ENCODE data around the gene PSMD12.
A peak's percentile ranks its signal among the peaks of the same experiment; 100 is the strongest.
"Not testable (repeated sequence)": the region's sequence is repeated elsewhere in the genome, so short reads cannot be mapped to it uniquely, and the experiment has no call there.

Gene PSMD12

GRCh38 chr17:67388536-67388935, 22.2 kb upstream of the PSMD12 start:
- DNase-seq (ENCODE audit: extremely low read depth in 1 of 2, low read depth in 1 of 2): not testable (repeated sequence)

GRCh38 chr17:67386965-67387551, 20.7 kb upstream of the PSMD12 start:
- peak in 1 of 2 donors; percentile 46 for DNase-seq (ENCODE audit: extremely low read depth in 1 of 2, low read depth in 1 of 2)

DNA sequence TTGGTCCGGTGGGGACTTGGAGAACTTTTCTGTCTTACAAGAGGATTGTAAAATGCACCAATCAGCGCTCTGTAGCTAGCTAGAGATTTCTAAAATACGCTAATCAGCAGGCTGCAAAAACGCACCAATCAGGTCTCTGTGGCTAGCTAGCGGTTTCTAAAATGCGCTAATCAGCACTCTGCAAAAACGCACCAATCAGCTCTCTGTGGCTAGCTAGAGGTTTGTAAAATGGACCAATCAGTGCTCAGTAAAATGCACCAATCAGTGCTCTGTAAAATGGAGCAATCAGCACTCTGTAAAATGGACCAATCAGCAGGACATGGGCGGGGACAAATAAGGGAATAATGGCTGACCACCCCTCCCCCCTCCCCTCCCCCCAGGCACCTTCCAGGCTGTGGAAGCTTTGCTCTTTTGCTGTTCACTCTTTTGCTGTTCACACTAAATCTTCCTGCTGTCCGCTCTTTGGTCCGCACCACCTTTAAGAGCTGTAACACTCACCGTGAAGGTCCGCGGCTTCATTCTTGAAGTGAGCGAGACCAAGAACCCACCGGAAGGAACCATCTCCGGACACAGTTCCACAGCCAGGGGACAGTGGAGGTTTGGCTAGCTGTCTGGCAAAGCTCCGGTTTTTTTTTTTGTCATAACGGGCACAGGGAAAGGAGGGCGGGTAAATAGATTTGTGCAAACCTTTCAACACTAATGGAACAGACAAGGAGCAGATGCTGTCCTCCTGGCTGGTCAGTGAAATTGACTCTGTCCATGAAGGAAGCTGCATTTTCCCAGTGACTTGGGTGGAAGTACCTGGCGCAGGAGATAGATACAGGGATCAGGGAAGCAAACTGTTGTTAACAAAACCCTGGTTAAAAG, 19.0 kb upstream of the PSMD12 start:
- DNase-seq (ENCODE audit: extremely low read depth in 1 of 2, low read depth in 1 of 2): no peak

- no peak for DNase-seq (ENCODE audit: extremely low read depth in 1 of 2, low read depth in 1 of 2)
These were observed 15.5 kb upstream of the PSMD12 start for GRCh38 chr17:67381929-67382257.

- DNase-seq (ENCODE audit: extremely low read depth in 1 of 2, low read depth in 1 of 2): no peak
These were observed 12.9 kb upstream of the PSMD12 start for GRCh38 chr17:67379251-67379630.

DNA sequence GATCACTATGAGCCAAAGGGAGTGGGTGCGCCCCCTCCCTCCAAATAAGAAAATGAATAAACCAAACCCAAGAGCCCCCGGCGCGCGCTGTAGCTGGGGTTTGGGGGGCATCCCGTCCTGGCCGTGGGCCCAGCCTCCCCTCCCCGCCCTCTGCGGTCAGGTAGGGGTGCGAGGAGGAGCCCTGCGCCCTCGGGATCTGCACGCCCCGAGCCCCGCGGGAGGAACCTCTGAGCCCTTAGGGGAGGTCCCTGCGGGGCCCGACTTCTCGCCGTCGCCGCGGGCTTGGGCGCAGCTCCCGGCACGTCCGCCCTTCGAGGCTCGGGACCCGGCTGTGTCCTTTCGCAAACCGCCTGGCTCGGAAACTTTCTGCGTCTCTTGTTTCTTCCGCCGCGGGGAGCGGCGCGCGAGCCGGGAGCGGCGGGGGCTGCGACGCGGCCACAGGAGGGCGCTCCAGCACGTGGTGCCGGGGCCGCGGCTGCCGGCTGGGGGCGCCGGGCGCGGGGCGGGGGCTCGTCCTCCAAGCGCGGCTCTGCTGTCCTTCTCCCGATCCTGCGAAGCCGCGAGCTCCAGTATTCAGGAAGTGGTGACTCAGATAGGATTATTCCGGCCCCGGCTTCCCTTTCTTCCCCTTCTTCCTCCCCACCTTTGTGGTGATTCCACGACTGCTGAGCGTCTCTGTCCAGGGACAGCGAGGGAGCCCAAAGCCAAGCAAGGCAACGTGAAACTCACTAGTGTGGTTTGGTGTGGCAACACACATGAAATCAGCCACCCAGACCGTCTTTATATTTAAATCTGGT, 12.3 kb upstream of the PSMD12 start:
- DNase-seq (ENCODE audit: extremely low read depth in 1 of 2, low read depth in 1 of 2): peak; percentile 50 to 69

- DNase-seq (ENCODE audit: extremely low read depth in 1 of 2, low read depth in 1 of 2): peak in 1 of 2 donors; percentile 25
These were observed 11.4 kb upstream of the PSMD12 start for GRCh38 chr17:67377488-67378453.

GRCh38 chr17:67376737-67377487, 10.5 kb upstream of the PSMD12 start, which contains the start of gene PITPNC1:
Gene PITPNC1, plus strand, starts transcription at chr17:67377281.
- peak; percentile 75 to 76 for DNase-seq (ENCODE audit: extremely low read depth in 1 of 2, low read depth in 1 of 2)

DNA sequence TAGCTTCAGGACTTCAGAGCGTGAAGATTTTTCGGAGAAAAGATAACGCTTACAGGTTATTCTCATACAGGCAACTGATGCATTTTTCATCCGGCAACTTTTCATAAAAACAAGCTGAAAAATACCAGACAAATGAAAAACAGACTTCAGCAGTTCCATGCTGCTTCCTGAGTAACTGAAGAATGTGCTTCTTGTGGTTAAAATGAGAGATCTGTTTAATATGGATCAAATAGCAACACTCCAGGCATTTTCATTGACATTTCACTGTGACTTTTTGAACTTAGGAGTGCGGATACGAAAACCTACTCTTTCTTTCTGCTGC, 10.0 kb upstream of the PSMD12 start:
- no peak for DNase-seq (ENCODE audit: extremely low read depth in 1 of 2, low read depth in 1 of 2)

DNA sequence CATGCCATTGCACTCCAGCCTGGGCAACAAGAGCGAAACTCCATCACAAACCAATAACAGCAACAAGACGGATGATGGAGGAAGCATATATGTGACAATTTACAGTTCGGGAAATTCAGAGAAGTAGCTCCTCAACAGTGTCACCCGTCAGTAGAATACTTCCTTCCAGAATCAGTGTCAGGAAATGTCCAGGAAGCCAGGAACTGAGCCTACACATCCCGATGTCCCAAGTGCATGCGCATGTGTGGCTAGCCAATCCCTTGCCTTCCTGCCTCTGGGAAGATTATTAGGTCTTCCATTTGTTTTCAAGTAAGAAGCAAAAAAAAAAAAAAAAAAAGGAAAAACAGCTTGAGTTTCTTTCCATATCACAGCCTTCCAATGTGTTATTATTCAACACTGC, 9.3 kb upstream of the PSMD12 start:
- no peak for DNase-seq (ENCODE audit: extremely low read depth in 1 of 2, low read depth in 1 of 2)

- DNase-seq (ENCODE audit: extremely low read depth in 1 of 2, low read depth in 1 of 2): no peak
These were observed 8.7 kb upstream of the PSMD12 start for GRCh38 chr17:67375054-67375427.

DNA sequence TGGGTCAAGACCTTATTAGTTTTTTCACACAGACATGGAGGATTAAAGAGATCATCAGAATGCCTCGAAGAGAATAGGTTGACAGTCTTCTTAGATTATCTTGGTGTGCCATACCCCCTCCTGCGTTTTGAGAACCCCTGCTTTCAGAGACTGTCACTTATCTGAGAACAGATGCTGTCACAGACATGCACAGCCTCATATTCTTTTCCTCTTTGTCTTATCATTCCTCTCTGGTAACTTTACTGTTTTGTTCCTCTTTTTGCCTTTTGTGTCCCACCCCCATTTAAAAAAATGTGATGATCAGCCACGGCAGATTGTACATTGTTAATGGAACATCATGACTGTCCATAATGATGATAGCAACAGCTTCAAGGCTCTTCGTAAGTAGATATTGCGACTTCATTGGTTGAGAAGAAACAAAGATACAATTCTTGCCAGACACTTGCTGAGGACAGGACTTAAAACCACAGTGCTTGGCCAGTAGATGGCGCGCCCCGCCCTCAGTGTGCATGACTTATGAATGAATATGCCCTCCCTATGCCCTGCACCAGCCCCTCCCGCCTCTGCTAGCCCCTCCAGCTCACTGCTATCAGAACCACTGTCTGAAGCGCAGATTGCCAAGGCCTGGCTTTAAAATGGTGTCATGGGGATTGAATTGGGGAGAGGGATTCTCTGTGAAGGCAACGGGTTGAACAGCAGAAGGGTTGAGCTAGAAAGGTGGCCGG, 8.1 kb upstream of the PSMD12 start:
- DNase-seq (ENCODE audit: extremely low read depth in 1 of 2, low read depth in 1 of 2): peak; percentile 76 to 83

GRCh38 chr17:67372751-67373150, 6.4 kb upstream of the PSMD12 start:
- DNase-seq (ENCODE audit: extremely low read depth in 1 of 2, low read depth in 1 of 2): no peak

- no peak for DNase-seq (ENCODE audit: extremely low read depth in 1 of 2, low read depth in 1 of 2)
These were observed 3.3 kb upstream of the PSMD12 start for GRCh38 chr17:67369676-67370075.

GRCh38 chr17:67365738-67366192, 612 bp downstream of the PSMD12 start:
- no peak for DNase-seq (ENCODE audit: extremely low read depth in 1 of 2, low read depth in 1 of 2)

DNA sequence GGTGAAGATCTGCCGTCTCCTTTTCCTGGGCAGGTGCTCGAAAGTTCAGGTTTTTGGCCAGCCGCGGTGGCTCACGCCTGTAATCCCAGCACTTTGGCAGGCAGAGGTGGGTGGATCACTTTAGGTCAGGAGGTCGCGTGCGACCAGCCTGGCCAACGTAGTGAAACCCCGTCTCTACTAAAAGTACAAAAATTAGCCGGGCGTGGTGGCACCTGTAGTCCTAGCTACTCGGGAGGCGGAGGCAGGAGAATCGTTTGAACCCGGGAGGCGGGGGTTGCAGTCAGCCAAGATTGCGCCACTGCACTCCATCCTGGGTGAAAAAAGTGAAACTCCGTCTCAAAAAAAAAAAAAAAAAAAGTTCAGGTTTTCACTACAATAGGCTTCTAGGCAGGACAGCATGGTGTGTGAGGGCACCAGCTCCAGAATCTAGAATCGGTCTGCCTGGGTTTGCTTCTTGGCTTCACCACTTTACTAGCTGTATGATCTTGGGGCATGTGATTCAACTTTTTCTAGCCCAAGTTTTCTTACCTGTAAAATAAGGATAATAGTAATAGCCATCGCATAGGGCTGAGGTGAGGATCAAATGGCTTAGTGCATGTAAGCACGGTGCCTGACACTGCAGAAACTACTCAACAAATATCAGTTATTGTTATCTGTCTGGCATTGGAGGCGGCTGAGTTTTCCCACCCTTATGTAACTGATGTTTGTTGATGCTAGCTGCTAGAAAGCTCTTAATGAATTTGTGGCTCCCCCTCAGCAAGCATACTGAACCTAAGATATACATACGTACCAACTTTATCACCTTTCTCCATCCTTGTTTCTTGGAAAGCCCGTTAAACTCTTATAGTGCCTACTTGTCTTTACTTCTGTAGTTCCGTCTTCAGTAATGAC, 1.3 kb downstream of the PSMD12 start:
- DNase-seq (ENCODE audit: extremely low read depth in 1 of 2, low read depth in 1 of 2): no peak

DNA sequence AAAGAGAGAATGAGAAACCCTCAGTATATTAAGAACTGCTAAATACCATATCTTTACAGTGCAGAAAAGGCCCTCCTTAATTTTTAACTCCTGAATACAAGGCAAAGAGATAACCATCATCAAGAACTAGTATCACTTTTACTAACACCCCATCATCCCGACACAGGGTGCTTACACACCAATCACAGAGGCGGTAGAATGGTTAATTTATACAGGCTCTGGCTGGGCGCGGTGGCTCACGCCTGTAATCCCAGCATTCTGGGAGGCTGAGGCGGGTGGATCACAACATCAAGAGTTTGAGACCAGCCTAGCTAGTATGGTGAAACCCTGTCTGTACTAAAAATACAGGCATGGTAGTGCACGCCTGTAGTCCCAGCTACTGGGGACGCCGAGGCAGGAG, 4.2 kb downstream of the PSMD12 start:
- no peak for DNase-seq (ENCODE audit: extremely low read depth in 1 of 2, low read depth in 1 of 2)

- no peak for DNase-seq (ENCODE audit: extremely low read depth in 1 of 2, low read depth in 1 of 2)
These were observed 5.5 kb downstream of the PSMD12 start for GRCh38 chr17:67360880-67361279.

Data from activated CD8-positive, alpha-beta memory T cell treated with anti-CD3 and anti-CD28 coated beads for 1 hour (primary cell).